EH (cell line): ENCODE results near the gene SIRT2.
"Not testable (repeated sequence)": the region's sequence is repeated elsewhere in the genome, so short reads cannot be mapped to it uniquely, and the experiment has no call there.

Experiments
- DNase-seq: peaks from one replicate; pipeline ENCODE4 v3.0.0-alpha.2; 2015; ENCODE audit warnings: low read depth

SIRT2 gene

DNA sequence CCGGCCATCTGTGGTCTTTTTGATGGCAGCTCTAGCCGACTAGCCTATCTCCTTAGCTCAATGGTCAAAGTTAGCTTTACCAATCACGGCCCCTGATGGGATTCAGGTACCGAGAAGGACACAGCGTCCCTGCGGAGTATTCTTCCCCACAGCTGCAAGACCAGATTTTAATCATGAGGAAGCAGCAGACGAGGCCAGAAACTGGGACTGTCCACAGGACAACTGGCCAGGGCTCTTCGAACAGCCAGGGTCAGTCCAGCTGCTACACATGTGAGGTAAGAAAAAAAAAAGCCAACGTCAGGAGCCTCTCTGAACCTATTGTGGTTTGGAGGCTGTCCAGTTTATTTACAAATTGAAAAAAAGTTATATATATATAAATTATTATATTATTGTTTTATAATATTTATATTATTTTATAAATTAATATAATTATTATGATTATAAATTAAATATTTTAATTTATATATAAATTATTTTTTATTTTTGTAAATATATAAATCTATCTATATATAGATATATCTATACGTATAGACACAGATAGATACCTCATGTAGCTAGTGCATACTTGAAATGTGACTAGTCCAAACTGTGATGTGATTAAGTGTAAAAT, 32.1 kb downstream of the SIRT2 start:
- no peak for DNase-seq

DNA sequence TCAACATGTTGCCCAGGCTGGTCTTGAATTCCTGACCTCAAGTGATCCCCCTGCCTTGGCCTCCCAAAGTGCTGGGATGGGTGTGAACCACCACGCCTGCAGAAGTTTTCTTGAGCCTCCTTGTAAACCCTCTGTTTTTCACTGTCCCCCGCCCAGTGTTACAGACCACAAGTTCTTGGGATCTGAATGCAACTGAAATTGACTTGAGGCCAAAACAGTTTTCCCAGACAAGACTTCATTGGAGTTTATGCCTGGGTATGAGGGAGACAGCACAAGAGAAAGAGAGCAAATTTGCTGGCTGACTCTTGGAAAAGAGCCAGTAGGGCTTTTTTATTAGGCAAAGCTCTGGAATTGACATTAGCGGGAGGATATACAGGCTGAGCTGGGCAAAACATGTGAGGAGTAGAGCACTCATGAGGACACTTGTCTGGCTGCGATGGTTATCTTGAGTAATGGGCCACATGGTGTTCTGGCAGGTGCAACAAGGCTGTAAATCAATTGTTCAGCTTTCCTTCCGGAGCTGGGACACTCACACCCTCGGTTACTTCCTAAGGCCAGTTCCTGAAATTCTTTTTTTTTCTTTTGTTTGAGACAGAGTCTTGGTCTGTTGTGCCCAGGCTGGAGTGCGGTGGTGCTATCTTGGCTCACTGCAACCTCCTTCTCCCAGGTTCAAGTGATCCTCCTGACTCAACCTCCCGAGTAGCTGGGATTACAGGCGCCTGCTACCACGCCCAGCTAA, 36.9 kb downstream of the SIRT2 start:
- peak; percentile 77 for DNase-seq

DNA sequence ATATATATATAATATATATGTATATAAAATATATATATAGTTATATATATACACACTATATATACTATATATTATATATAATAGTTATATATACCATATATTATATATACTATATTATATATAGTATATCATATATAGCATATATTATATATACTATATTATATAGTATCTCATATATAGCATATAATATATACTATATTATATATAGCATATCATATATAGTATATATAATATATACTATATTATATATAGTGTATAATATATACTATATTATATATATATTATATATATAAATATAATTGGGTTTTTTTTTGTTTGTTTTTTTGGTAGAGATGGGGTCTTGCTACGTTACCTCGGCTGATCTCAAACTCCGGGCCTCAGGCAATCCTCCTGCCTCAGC, 38.0 kb downstream of the SIRT2 start:
- no peak for DNase-seq

DNA sequence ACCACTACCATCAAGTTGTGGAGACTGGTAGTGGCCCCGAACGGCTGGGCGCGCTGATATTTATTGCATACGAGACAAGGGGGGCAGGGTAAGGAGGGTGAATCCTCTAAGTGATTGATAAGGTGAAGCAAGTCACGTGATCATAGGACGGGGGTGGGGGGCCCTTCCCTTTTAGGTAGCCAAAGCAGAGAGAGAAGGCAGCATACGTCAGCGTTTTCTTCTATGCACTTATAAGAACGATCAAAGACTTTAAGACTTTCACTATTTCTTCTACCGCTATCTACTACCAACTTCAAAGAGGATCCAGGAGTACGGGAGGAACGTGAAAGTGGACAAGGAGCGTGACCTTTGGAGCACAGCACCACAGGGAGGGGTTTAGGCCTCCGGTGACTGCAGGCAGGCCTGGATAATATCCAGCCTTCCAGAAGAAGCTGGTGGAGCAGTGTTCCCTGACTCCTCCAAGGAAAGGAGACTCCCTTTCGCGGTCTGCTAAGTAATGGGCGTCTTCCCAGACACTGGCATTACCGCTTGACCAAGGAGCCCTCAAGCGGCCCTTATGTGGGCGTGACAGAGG, 39.7 kb downstream of the SIRT2 start:
- DNase-seq: not testable (repeated sequence)

DNA sequence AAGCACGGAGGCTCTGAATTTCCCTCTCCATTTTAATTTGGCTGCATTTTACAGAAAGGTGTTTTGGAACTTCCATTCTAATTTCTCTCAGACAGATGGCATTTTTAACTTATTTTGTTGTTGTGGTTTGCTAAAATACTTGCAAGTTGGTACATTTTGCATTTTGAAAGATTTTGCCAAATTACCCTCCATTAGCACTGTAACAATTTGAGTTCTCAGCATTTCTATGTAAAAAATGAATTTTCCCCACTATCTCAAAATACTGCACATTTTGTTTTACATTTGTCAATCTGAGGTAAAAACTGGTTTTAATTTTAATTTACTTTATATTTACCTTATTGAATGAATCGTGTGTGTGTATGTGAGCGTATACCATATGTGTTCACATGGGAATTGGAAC, 42.6 kb downstream of the SIRT2 start:
- no peak for DNase-seq

DNA sequence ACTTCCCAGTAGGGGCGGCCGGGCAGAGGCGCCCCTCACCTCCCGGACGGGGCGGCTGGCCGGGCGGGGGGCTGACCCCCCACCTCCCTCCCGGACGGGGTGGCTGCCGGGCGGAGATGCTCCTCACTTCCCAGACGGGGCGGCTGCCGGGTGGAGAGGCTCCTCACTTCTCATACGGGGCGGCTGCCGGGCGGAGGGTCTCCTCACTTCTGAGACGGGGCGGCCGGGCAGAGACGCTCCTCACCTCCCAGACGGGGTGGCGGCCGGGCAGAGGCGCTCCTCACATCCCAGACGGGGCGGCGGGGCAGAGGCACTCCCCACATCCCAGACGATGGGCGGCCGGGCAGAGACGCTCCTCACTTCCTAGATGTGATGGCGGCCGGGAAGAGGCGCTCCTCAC, 43.7 kb downstream of the SIRT2 start:
- DNase-seq: not testable (repeated sequence)

DNA sequence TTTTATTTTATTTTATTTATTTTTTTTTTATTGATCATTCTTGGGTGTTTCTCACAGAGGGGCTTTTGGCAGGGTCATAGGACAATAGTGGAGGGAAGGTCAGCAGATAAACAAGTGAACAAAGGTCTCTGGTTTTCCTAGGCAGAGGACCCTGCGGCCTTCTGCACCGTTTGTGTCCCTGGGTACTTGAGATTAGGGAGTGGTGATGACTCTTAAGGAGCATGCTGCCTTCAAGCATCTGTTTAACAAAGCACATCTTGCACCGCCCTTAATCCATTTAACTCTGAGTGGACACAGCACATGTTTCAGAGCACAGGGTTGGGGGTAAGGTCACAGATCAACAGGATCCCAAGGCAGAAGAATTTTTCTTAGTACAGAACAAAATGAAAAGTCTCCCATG, 44.5 kb downstream of the SIRT2 start:
- not testable (repeated sequence) for DNase-seq

DNA sequence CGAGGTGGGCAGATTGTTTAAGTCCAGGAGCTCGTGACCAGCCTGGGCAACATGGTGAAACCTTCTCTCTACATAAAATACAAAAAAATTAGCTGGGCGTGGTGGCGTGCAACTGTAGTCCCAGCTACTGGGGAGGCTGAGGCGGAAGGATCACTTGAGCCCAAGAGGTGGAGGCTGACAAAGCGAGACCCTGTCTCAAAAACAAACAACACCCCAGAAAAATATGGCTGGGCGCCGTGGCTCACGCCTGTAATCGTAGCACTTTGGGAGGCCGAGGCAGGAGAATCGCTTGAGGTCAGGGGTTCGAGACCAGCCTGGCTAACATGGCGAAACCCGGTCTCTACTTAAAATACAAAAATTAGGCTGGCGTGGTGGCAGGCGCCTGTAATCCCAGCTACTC, 46.2 kb downstream of the SIRT2 start:
- no peak for DNase-seq

DNA sequence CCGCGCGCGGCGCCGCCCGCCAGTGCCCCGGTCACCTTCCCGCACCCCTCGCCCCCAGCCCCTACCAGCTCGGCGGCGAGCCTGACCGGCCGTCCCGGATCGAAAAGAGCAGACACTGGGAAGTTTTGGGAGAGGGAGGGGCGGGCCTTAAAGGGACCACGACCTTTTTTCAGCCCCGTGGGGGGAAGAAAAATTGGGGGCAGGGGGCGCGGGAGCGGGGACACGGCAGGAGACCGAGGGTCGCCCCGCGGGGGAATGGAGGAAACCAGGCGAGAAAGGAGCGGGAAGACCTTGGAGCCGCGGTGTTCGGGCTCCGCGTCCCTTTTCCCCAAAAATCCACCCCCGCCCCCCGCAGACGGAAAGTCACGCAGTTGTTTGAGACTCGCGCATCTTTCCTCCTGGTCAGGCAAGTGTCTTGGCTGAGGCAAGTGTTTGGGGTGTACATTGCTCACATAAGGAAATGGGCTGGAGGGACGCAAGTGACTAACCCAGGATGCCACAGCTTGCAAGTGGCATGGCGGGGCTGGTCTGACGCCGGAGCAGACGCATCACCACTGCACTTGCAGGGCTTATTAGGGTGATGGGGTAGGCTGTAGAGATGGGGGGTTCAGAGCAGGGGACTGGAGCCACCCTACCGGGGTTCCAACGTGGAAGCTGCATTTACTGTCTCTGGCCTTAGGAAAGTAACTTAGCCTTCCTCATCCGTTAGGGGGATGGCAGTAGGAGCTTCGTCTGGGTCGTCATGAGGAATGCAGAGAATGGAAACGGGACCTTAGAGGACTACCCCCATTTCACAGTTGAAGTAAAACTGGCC, 47.0 kb downstream of the SIRT2 start:
- DNase-seq: peak; percentile 87

DNA sequence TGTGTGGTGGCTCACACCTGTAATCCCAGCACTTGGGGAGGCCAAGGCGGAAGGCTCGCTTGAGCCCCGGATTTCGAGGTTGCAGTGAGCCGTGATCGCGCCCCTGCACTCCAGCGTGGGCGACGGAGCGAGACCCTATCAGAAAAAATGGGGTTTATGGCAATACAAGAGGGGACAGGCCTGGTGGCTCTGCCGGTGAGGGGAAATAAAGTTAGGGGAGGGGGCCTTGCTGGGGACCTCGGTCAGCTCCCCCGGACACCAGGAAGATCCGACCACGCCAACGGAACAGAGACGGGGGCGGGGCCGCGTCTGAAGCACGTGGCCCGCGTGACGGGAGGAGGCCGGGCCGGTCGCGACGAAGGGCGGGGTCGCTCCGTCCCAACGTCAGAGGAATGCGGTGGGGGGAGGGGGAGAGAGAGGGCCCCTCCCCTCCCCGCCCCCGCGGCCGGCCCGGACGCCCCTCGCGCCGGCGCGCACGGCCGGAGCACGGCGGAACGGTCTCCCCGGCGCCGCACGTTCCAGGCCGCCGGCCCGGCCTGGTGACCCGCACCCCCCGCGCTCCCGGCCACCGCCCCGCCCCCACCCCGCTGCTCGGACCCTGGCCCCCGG, 47.7 kb downstream of the SIRT2 start:
- DNase-seq: peak; percentile 93

DNA sequence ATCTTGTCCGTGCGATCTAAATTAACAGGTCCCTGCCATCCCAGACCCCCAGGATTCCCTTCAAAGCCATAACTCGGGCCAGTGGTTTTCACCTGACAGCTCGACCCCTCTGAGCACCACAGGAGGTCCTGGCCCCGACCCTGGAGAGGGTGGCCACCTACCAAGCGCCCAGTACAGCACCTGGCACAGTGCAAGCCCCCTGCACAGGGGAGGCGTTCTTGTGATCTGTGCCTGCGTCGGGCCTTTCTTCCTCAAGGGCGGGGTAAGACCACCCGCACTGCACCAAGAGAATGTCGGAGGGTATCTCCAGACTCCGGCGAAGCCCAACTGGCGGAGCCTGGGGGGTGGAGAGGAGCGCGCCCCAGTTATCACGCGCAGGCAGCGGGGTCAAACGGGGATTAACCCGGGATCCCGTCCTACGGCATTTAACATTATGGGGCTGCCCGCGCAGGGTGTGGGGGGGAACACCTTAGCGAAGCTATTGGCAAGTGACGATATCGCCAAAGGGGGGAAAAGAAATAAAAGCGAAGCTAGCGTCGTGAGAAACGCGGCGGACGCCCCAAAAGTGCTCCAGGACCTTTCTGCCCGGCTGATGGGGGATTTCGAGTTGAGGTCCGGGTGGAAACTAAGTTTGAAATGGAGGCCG, 48.3 kb downstream of the SIRT2 start:
- no peak for DNase-seq

DNA sequence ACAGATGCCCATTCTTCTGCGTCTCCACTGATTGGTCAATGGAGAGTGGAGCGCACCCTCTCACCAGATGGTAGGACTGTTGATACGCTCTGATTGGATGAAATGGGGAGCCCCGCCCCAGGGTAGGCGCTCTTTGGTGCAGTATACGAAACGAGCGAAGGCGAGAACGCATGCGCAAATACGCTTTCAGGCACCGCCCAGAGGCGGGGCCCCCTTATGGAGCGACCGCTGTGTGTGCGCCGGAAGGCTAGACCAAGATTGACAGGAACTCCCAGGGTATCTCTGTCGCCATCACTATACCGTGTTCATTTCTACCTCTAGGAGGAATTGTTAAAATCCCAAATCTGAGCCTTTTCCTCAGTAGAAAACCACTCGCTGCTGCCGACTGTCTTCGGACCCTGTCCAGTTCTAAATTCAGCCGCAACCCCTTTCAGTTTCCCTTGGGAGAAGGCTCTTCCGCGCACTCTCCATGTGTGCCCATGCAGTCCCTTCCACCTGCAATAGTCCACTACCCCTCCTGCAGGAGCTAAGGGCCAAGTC, 48.9 kb downstream of the SIRT2 start:
- DNase-seq: no peak

DNA sequence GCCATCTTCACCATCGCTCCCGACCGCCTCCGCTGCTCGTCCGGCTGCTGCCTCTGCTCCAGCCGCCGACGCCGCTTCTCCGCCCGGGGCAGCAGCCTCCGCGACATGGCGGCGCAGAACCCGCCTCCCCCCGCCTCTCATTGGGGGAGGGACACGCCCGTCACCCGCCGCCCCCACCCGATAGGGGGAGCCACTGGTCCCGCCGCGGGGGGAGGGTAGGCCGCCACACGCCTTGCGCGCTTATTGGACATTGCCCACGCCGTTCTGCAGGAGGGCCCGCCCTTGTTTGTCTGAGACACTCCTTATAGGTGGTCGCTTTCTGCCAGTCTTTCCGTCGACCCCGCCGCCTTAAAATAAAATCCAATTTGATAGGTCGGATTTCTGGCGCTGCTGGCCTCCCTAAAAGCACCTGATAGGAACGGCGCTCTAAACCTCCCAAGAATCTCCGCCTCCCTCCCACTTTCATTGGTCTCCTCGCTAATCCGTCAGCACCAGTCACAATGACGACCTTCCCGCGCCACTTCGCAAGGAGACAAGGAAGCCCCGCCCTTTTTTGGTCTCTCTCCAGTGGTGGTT, 49.5 kb downstream of the SIRT2 start, which contains the start of gene HNRNPL:
Gene HNRNPL (minus strand): TSS at position 127 of the 576 bp plus-strand sequence. CDS start 20 bp downstream, at position 107.
- DNase-seq: peak; percentile 100

DNA sequence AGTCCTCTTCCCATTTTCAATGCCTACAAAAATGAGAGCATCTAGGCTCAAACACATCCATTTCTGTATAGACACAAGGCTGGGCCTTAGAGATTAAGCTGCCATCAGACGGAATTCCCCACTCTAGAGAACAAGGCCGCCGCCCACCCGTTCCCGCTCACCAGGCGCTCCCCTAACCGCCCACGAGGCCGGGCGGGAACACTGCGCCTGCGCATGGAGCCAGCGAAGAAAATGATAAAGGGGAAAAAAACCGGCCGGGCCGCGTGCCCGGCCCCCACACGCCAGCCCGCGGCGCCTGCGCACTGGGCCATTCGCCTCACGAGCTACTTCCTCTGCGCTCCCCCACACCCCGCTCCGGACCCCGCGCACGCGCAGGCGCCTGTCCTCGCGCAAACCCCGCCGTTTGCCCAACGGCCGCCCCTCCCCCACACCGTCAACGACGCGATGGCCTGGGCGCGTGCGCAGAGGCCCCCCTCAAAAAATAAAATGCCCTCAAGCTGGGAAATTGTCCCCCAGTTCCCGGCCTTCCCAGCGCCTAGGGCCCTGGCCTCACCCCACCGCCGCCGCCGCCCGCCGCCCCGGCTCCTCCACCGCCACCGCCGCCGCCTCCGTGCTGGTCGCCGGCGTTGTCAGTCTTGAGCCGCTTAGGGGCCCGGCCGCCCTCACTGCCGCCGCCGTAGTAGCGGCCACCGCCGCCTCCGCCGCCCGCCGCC, 50.1 kb downstream of the SIRT2 start:
- peak; percentile 95 for DNase-seq

DNA sequence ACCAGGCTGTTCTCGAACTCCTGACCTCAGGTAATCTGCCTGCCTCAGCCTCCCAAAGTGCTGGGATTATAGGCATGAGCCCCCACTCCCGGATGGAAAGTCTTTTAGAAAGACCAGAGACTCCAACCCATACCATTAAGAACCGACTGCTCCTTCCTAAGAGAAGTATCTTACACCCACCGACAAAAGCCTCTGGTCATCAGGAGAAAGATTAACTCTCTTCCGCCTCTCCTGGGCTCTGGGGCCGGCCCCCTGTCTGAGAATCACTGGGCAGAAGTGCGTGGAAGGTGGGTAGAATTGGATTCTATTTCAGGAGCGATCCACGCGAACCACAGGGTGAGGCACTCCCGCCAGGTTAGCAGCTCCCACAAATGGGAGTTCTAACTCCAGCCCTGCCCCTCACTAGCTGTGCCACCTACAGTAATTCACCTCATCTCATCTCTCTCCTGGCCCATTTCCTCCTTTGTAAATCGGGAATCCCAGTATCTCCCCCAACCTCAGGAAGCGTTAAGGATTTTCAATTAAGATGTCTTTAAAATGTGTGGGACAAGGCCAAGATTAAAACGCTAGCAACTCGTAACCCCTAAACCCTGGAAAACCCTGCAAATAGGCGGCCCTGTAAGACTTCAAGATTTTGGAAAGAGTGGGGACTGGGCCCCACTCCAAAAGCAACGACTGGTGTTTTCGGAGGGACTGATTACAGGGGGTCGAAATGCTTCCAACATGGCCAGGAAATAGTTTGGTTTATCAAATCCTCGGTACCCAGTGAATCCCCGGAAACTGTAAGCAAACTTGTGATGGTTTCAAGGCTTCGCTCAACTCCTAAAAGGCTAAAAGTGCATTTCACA, 50.9 kb downstream of the SIRT2 start:
- DNase-seq: no peak

DNA sequence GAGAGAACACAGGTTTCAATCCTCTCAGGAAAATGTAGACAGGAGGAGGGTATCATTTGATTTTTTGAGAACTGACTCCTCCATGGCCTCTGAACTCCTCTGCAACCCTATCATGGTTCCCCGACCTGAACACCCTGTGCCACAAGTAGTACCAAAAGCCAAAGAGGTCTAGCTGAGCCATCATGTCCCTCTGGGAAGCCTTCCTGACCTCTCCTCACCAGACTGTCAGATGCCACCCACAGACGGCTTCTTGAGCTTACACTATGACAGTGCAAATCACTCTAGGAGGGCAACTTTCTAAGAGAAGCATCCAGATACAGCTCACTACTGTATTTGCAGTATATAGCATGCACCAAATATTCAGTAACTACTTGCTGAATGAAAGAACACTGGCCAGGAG, 53.3 kb downstream of the SIRT2 start:
- DNase-seq: no peak

DNA sequence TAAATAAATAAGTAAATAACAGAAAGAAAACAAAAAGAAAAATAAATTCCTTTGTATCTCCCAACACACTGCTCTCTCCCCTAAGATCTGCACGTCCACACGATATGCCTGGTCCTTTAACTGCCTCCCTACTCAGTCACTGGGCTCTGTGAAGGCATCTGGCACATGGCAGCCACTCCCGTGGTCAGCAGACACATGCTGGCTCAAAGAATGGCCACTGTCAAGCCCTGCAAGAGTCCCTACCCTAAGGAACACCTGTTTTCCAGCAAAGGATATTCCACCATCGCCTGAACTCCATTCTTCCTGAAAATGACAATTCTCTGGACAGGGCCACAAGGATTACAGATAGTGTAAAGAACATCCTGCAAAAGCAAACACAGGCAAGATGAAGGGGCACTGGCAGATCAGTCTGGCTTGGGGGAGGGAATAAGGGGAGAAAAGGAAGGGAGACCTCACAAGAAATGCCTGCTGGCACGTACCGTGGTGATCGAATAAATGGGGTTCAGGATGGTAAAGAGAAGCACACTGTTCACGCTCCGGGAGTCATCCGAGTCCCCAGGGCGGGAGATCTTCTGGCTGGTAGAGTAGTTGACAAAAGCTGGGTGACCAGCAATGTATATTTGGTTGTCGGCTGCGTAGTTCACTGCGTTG, 53.9 kb downstream of the SIRT2 start:
- no peak for DNase-seq

DNA sequence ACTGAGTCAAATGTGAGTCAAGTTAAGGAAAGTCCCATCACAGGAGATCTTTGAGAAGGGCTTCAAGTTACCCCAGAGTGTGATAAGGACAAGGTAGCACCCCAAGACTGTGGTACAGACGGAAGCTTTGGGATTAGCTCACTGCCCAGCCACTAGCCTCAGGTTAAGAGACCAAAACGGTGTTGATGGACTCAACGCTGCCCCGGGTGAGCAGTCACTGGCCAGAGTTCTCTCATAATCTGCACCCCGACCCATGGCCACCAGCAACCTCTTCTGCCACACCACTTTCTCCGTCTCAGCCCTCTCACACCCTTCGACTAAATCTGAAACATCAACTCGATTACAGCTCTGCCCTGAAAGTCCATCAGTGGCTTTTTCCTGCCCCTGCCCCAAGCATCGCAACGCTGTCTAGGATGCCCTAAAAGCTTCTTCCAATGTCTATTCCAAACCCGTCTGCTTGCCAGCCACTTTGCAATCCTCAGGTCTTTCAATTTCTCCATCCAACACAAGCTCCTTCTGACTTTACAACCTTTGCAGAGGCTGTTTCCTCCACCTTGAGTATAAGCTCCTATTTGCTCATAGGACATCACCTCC, 55.2 kb downstream of the SIRT2 start:
- no peak for DNase-seq
